GM21528 (cell line): ENCODE measurements around the gene NDUFS7.

Source experiments
- ATAC-seq: cut with Tn5 transposase; IDR thresholded peaks from one replicate; pipeline ENCODE4 v1.9.1; 2021; ENCODE audit warnings: mild to moderate bottlenecking, moderate library complexity; ENCODE audit not compliant: unreplicated experiment, low FRiP score

The NDUFS7 gene

GRCh38 chr19:1364070-1364704 lies 19.5 kb upstream of the NDUFS7 start:
- ATAC-seq, result no peak

GRCh38 chr19:1365319-1366269 lies 18.1 kb upstream of the NDUFS7 start:
- no peak for ATAC-seq

GRCh38 chr19:1366296-1366695 lies 17.4 kb upstream of the NDUFS7 start:
- ATAC-seq, result no peak

GRCh38 chr19:1366899-1367870 lies 16.5 kb upstream of the NDUFS7 start:
- no peak for ATAC-seq

- ATAC-seq, result no peak
These were observed 14.4 kb upstream of the NDUFS7 start for GRCh38 chr19:1369214-1369805.

GRCh38 chr19:1370579-1371361 lies 12.9 kb upstream of the NDUFS7 start:
- ATAC-seq, result no peak

- ATAC-seq, result no peak
These were observed 10.6 kb upstream of the NDUFS7 start for GRCh38 chr19:1373042-1373533.

- no peak for ATAC-seq
These were observed 10.0 kb upstream of the NDUFS7 start for GRCh38 chr19:1373534-1374249.

- ATAC-seq, result no peak
These were observed 9.5 kb upstream of the NDUFS7 start for GRCh38 chr19:1374250-1374577.

- no peak for ATAC-seq
These were observed 7.3 kb upstream of the NDUFS7 start for GRCh38 chr19:1376415-1376805.

- no peak for ATAC-seq
These were observed 6.3 kb upstream of the NDUFS7 start for GRCh38 chr19:1377176-1377964.

GRCh38 chr19:1377965-1378785 lies 5.5 kb upstream of the NDUFS7 start:
- no peak for ATAC-seq

GRCh38 chr19:1379126-1379905 lies 4.4 kb upstream of the NDUFS7 start:
- no peak for ATAC-seq

GRCh38 chr19:1379961-1380489 lies 3.7 kb upstream of the NDUFS7 start:
- no peak for ATAC-seq

GRCh38 chr19:1382250-1382649 lies 1.5 kb upstream of the NDUFS7 start:
- no peak for ATAC-seq

- ATAC-seq, result no peak
These were observed 743 bp upstream of the NDUFS7 start for GRCh38 chr19:1383017-1383311.
